ENCODE results near the gene RAB7B. TPM values are rescaled to one million over a fixed set of nuclear protein-coding genes. Genes with fewer than 3 reads are reported as not detected.
A peak's percentile ranks its signal among the peaks of the same experiment; 100 is the strongest.
"Not testable (repeated sequence)": the region's sequence is repeated elsewhere in the genome, so short reads cannot be mapped to it uniquely, and the experiment has no call there.

Gene RAB7B, protein sequence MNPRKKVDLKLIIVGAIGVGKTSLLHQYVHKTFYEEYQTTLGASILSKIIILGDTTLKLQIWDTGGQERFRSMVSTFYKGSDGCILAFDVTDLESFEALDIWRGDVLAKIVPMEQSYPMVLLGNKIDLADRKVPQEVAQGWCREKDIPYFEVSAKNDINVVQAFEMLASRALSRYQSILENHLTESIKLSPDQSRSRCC
- not detected in 2 replicates for total RNA-seq

DNA sequence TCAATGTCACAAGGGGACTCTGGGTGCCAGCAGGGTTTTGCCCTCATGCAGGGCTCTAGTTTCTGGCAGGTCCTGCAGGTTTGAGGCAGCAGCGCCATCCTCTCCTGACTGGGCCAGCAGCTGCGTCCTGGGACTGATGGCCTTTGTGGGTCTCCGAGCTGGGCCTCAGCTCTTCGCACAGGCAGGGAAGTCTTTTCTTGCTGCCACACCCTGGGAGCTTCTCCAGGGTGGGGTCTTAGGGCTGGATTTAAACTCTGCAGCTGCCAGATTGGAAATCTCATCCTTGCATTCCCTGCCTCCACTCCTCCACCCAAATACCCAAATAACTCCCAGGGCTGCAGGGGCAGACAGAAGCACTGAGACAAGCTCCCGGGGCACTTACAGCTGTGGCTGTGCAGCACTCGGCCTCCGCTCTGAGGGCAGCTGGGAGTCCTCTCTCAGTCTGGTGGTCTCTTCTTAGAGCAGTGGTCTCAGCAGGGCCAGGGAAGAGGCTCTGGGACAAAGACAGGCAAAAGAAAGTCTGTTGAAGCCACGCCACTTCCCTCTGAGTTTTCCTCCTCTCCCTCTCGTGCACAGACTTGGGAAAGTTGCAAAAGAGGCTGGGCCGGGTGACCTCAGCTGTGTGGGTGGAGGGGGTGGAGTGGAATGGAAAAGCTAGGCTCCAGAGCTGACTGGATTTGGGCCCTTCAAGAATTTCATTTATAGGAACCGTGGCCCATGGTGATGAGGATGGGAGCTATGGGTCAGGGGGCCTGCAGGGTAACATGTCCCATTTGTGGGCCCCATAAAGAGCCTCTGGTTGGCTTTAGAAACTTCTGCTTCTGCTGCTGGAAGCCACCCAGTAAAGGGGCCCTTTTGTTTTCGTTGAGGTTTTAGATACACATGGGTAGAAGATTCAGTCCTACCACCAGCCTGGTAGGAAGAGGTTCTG is at the start of gene RAB7B:
RAB7B (minus strand) TSS at position 525 of the 931 bp plus-strand sequence. CDS start 9,260 bp downstream, outside the sequence.
- H3K4me3 Mint-ChIP-seq = no peak within 1 kb of the TSS
- no peak for DNase-seq
- H3K27me3 Mint-ChIP-seq = peaks cover 13% of the 10 kb centered on the region
- intact Hi-C loops (cut with micrococcal nuclease) = loop anchor here (5.0 kb wide), 1 partner anchor 474 kb away; no protein-coding TSS in a partner anchor
- no peaks in the 10 kb centered on the region for H3K36me3 Mint-ChIP-seq (ENCODE audit: low read depth)
- peaks cover 25% of the 10 kb centered on the region for H3K4me1 Mint-ChIP-seq
- H3K27ac Mint-ChIP-seq = peak within 1 kb of the TSS; percentile 1
- H3K9me3 Mint-ChIP-seq = no peaks in the 10 kb centered on the region

DNA sequence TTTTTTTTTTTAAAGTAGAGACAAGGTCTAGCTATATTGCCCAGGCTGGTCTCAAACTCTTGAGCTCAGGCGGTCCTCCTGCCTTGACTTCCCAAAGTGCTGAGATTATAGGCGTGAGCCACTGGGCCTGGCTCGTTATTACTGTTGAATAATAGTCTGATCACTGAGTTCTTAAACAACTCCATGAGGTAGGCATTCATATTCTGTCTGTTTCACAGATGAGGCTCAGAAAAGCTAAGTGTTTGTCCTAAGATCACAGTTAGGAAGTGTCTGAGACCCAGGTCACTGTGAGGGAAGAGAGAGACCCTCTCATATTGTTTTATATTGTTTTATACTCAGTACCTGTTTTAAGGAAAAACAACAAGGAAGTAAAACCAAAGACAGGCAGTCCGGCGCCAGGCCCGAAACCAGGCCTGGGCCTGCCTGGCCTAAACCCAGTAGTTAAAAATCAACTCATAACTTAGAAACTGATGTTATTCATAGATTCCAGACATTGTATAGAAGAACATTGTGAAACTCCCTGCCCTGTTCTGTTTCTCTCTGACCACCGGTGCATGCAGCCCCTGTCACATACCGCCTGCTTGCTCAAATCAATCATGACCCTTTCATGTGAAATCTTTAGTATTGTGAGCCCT is 49.2 kb upstream of the RAB7B start:
- not testable (repeated sequence) for H3K9me3 Mint-ChIP-seq; H3K36me3 Mint-ChIP-seq (ENCODE audit: low read depth); H3K27ac Mint-ChIP-seq; H3K4me3 Mint-ChIP-seq; DNase-seq
- Mint-ChIP-seq H3K4me1 (peaks cover 31% of the 10 kb centered on the region), H3K27me3 (peaks cover 35% of the 10 kb centered on the region)
- intact Hi-C loops (cut with micrococcal nuclease) = loop anchor here (2.0 kb wide), 1 partner anchor 14 kb away; no protein-coding TSS in a partner anchor

DNA sequence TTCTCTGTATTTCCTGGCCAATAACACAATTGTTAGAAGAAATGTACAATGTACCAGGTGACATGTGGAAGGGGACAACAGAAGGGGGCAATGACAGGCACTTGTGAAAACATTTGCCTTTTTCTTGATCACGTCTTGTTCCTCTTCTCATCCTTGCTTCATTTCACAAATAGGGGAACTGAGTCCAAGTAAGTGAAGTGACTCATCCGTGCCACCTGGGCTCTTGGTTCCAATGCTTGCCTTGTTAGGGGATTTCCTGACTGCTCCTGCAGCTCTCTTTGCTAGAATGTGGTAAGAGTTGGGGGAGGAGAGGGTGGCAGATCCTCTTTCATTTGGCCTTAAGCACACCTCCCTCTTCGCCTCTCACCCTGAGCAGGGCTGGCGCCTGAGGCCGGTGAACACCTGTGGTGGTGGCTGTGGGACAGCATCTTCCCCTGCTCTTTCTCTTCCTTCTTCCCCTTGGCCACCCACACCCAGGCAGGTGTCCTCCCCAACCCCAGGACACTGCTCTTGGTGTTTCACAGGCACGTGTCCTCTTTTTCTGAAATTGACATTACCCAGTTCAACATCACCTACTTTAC is 47.5 kb upstream of the RAB7B start:
- Mint-ChIP-seq H3K4me1 (peaks cover 31% of the 10 kb centered on the region), H3K27ac (peak overlapping the region; percentile 64), H3K27me3 (peaks cover 27% of the 10 kb centered on the region), H3K9me3 (no peaks in the 10 kb centered on the region), H3K36me3 (ENCODE audit: low read depth) (no peaks in the 10 kb centered on the region), H3K4me3 (peak overlapping the region; percentile 35)
- intact Hi-C loops (cut with micrococcal nuclease) = loop anchor here (1.0 kb wide), 1 partner anchor 49 kb away; no protein-coding TSS in a partner anchor
- peak; percentile 86 for DNase-seq

DNA sequence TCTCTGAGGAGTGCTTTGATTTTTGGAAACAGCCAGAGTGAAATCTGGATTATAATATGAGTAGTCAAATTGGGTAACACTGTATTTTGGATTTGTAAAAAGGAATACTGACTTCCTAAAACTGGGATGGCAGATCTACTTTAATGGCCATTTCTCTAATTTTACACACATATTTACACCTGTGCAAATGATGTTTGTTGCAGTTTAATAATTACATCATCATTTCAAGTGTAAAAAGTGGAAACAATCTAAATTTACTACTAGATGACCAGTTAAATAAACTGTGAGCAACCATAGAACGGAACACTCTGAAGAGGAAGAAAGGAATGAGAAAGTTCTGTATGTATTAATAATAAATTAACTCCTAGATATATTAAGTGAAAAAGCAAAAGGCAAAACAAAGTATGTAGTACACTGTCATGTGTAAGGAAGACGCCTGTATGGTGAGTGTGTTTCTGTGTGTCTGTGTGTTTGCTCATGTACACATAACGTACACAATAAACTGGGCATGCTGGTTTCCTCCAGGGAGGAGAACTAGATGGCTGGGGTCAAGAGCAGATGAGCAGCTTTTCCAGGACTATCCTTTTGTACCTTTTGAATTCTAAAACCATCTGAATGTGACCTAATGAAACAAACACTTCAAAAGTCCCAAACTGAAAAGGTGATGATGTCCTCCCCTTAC is 46.9 kb upstream of the RAB7B start:
- intact Hi-C loops (cut with micrococcal nuclease) = loop anchor here (1.0 kb wide), 1 partner anchor 49 kb away; no protein-coding TSS in a partner anchor
- H3K27me3 Mint-ChIP-seq = peaks cover 20% of the 10 kb centered on the region

DNA sequence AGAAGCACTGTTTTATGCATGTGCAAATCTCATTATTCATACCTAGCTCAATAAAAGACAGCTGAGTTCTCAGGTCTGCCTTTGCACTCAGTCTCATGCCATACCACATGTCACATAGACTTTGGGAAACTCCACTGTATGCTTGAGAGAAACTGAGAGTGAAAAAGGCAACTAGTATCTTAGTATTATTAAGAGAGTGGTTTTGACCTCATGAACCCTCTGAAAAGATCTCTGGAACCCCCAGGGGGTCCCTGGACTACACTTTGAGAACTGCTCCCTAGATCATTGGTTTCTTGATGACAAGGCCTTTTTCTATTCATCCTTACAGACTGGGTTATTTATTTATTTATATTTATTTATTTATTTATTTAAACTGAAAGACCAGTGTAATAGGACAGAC is 46.1 kb upstream of the RAB7B start:
- Mint-ChIP-seq H3K27ac (no peak overlapping the region), H3K36me3 (ENCODE audit: low read depth) (no peaks in the 10 kb centered on the region), H3K9me3 (no peaks in the 10 kb centered on the region), H3K4me1 (peaks cover 31% of the 10 kb centered on the region), H3K4me3 (no peak overlapping the region), H3K27me3 (peaks cover 21% of the 10 kb centered on the region)
- DNase-seq = no peak
- intact Hi-C loops (cut with micrococcal nuclease) = no loop called here

More for the DNA sequence above, 46.9 kb upstream of the RAB7B start:
- Mint-ChIP-seq H3K36me3 (ENCODE audit: low read depth) (no peaks in the 10 kb centered on the region), H3K27ac (no peak overlapping the region), H3K9me3 (no peaks in the 10 kb centered on the region), H3K4me1 (peaks cover 31% of the 10 kb centered on the region), H3K4me3 (no peak overlapping the region)
- DNase-seq = no peak

DNA sequence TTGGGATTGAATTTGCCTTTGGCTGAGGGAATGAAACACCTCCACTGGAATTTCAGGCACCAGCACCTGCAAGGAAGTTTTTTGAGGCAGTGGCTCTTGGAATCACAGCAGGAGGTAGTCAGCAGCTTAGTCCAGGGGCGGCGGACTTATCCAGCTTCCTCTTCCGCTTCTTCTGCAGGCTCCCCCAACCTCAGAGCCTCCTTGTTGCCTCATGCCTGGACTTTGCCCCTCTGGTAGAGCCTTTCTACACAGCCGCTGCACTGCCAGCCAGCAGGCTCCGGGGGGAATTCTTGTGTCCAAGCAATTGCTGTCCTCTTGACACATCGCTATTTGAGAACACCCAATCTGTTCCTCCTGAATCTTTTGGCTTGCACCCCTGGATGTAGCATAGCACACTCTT is 45.4 kb upstream of the RAB7B start:
- intact Hi-C loops (cut with micrococcal nuclease) = no loop called here
- H3K4me1 Mint-ChIP-seq = peaks cover 30% of the 10 kb centered on the region
- no peak for DNase-seq
- no peak overlapping the region for H3K4me3 Mint-ChIP-seq
- H3K27me3 Mint-ChIP-seq = peaks cover 18% of the 10 kb centered on the region
- H3K36me3 Mint-ChIP-seq (ENCODE audit: low read depth) = no peaks in the 10 kb centered on the region
- no peak overlapping the region for H3K27ac Mint-ChIP-seq
- no peaks in the 10 kb centered on the region for H3K9me3 Mint-ChIP-seq

DNA sequence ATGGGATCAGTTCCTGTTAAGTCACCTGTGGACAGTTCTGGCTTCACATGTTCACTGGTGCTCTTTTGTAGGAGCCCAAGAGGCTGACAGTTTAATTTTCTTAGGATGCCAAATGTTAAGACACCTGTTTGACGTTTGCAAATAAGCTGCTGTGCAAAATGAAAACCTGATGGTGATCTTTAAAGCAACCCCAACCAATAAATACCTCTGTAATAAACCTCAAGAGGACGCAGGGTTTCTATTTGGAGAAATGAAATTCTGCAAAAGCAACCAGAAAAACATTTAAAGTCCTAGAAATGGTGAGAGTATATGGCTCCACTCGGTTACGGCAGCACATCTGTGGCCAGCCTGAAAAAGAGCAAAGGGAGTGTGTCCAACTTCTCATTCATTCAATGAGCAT is 44.1 kb upstream of the RAB7B start:
- no peaks in the 10 kb centered on the region for H3K9me3 Mint-ChIP-seq
- peaks cover 21% of the 10 kb centered on the region for H3K27me3 Mint-ChIP-seq
- no peaks in the 10 kb centered on the region for H3K36me3 Mint-ChIP-seq (ENCODE audit: low read depth)
- intact Hi-C loops (cut with micrococcal nuclease) = no loop called here
- peaks cover 21% of the 10 kb centered on the region for H3K4me1 Mint-ChIP-seq
- DNase-seq = no peak
- H3K27ac Mint-ChIP-seq = no peak overlapping the region
- H3K4me3 Mint-ChIP-seq = no peak overlapping the region

DNA sequence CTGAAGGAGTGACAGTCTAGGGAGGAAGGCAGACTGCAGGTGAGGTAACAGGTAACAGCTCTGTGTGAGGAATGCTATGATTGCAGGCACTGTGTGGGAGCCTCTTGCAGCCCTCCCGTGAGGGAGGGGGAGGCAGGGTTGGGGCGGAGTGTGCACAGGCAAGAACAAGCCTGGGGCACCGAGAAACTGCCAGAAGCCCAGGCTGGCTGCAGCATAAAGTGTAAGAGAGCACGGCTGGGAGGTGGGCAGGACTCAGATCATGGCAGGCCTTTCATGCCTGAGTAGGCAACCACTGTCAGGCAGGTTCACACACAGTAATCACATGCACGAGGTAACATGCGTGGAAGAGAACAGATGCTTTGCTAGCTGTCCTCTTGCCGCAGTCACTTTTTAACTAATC is 38.4 kb upstream of the RAB7B start:
- peaks cover 47% of the 10 kb centered on the region for H3K27me3 Mint-ChIP-seq
- no peak for DNase-seq
- no peaks in the 10 kb centered on the region for H3K36me3 Mint-ChIP-seq (ENCODE audit: low read depth)
- H3K9me3 Mint-ChIP-seq = no peaks in the 10 kb centered on the region
- H3K4me3 Mint-ChIP-seq = no peak overlapping the region
- peaks cover 13% of the 10 kb centered on the region for H3K4me1 Mint-ChIP-seq
- intact Hi-C loops (cut with micrococcal nuclease) = no loop called here
- H3K27ac Mint-ChIP-seq = no peak overlapping the region

DNA sequence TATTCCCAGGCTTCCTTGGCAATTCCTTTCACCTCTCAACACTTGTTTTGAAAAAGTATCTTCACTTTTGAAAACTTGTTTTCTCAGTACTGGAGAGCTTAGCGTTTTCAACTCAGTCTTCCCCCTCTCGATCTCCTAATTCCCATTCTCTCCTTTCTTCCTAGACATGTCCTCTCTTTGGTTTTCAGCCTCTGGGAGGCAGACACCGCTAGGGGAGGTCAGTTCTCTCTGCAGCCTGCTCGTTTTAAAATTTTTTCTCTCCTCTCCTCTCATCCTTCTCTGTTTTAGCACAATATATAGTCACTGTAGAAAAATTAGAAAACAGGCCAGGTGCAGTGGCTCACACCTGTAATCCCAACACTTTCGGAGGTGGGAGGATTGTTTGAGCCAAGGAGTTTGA is 37.1 kb upstream of the RAB7B start:
- H3K36me3 Mint-ChIP-seq (ENCODE audit: low read depth) = no peaks in the 10 kb centered on the region
- peaks cover 54% of the 10 kb centered on the region for H3K27me3 Mint-ChIP-seq
- intact Hi-C loops (cut with micrococcal nuclease) = no loop called here
- no peak overlapping the region for H3K27ac Mint-ChIP-seq
- no peaks in the 10 kb centered on the region for H3K9me3 Mint-ChIP-seq
- no peak overlapping the region for H3K4me3 Mint-ChIP-seq
- H3K4me1 Mint-ChIP-seq = peaks cover 13% of the 10 kb centered on the region
- no peak for DNase-seq

DNA sequence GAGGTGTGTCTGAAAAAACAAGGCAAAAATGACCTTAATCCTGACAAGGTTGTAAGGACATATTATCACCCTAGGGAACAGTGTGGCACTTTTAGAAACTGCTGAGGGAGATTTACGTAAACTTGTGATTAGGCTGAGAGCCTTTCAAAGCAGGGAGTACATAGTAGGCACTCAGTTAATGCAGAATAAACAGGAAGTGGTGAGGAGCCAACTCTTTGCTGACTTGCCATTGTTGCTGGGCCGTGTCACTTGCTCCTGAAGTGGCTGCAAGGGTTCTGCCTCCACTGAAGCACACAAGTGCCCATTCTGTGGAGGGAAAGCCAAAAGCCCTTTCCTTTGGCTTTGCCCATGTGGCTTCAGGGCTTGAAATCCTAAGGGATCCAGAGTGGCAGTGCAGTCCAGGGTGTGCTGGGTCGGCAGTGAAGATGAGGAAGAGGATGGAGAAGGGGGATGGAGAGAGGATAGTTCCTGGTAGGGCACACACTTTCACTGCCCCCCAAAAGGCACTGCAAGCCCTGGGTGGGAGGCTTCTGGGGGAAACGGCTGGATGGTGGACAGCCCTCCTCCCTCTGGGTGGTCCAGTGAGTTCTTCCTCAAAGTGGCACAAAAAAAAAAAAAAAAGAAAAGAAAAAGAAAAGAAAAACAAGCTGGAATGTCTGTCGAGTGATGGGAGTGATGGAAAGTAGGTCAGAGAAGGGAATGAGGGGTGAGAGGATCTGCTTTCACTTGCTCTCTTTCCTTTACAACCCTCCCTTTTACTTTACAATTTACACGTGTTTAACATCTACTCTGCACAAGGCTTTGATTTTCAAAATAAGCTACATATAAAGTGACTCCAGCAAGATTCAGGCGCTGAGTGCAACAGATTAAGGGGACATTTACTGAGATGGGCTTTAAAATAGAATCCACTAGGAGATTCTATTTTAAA is 36.1 kb upstream of the RAB7B start:
- no peak for DNase-seq
- Mint-ChIP-seq H3K27ac (no peak overlapping the region), H3K27me3 (peaks cover 61% of the 10 kb centered on the region), H3K4me3 (no peak overlapping the region), H3K9me3 (no peaks in the 10 kb centered on the region), H3K4me1 (peaks cover 19% of the 10 kb centered on the region), H3K36me3 (ENCODE audit: low read depth) (no peaks in the 10 kb centered on the region)
- intact Hi-C loops (cut with micrococcal nuclease) = no loop called here

DNA sequence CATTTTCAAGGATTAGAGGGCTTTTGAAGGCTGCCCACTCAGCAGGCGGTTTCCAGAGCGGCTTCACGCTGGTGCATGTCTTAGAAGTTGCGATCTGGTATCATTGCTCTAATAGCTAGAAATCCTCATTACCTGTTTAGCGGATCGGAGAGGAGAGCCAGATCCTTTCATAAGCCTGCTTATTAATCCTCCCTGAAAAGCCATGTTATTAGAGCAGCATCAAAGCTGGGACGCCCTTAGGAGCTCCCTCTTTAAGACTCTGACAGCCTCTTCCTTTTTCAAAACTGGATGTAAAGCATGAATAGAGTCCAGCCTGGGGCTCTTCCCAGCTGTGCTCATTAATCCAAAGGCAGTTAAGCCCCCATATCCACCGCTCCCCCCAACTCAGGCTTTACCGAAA is 34.4 kb upstream of the RAB7B start:
- Mint-ChIP-seq H3K27me3 (peaks cover 71% of the 10 kb centered on the region), H3K4me1 (peaks cover 19% of the 10 kb centered on the region)
- intact Hi-C loops (cut with micrococcal nuclease) = no loop called here

DNA sequence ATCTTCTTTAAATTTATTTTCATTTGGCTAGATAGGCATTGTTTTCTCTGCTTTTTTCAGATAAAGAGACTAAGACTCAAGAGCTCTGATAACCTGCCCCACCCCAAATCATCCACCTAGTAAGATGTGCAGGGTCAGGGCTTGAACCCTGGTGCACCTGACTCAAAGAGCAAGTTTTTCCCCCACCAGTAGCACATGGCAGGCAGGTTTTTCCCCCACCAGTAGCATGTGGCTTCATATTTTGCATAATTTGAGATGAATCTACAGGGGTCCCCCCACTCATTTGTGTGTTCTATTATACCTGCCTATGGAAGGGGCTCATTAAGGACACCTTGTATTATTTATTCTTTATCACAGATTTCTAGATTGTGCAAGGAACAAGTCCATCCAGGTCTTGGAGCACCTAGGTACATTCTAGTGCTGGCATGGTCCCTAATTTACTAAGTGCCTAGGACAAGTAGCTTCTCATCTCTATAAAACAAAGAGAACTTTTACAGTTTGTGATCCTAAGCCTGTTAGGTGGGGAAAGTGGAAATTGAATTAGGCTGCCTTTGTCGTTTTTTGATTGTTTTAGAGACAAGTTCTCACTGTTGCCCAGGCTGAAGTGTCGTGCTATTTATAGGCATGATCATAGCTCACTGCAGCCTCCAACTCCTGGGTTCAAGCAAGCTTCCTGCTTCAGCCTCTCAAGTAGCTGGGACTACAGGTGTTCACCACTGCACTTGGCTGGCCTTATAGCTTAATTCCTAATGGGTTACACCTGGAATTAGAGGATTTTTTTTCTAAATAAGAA is 33.7 kb upstream of the RAB7B start:
- peaks cover 74% of the 10 kb centered on the region for H3K27me3 Mint-ChIP-seq
- DNase-seq = no peak
- H3K27ac Mint-ChIP-seq = no peak overlapping the region
- H3K9me3 Mint-ChIP-seq = no peaks in the 10 kb centered on the region
- intact Hi-C loops (cut with micrococcal nuclease) = no loop called here
- H3K4me3 Mint-ChIP-seq = no peak overlapping the region
- H3K36me3 Mint-ChIP-seq (ENCODE audit: low read depth) = no peaks in the 10 kb centered on the region
- H3K4me1 Mint-ChIP-seq = peaks cover 19% of the 10 kb centered on the region

More for the DNA sequence above, 34.4 kb upstream of the RAB7B start:
- Mint-ChIP-seq H3K4me3 (no peak overlapping the region), H3K9me3 (no peaks in the 10 kb centered on the region), H3K36me3 (ENCODE audit: low read depth) (no peaks in the 10 kb centered on the region), H3K27ac (no peak overlapping the region)
- no peak for DNase-seq

Measured in activated CD4-positive, alpha-beta T cell treated with anti-CD3 and anti-CD28 coated beads, Interleukin-2, amount 10 ng/mL, durations not matched to agents 24 days and 14 days (primary cell).